Measurements from ENCODE around the gene PWWP3B.

PWWP3B gene

GRCh38 chrX:106168107-106168506 lies at the start of gene PWWP3B:
Gene PWWP3B, plus strand, starts transcription at chrX:106168305. Its CDS starts 37,128 bp downstream, at chrX:106205433.
- DNase-seq (ENCODE audit: extremely low spot score) = no peak
- ChIA-PET POLR2A (no interaction called here), CTCF (no interaction called here)
- no peak for TF ChIP-seq CTCF (IDR thresholded peaks at IDR 0.05; ENCODE audit: control extremely low read depth, extremely low read depth, low read depth, missing control alignments)

- POLR2A ChIA-PET = no interaction called here
- TF ChIP-seq CTCF (IDR thresholded peaks at IDR 0.05; ENCODE audit: control extremely low read depth, extremely low read depth, low read depth, missing control alignments) = no peak
- CTCF ChIA-PET = no interaction called here
Measured at GRCh38 chrX:106139048-106139447, 29.1 kb upstream of the PWWP3B start.

DNA sequence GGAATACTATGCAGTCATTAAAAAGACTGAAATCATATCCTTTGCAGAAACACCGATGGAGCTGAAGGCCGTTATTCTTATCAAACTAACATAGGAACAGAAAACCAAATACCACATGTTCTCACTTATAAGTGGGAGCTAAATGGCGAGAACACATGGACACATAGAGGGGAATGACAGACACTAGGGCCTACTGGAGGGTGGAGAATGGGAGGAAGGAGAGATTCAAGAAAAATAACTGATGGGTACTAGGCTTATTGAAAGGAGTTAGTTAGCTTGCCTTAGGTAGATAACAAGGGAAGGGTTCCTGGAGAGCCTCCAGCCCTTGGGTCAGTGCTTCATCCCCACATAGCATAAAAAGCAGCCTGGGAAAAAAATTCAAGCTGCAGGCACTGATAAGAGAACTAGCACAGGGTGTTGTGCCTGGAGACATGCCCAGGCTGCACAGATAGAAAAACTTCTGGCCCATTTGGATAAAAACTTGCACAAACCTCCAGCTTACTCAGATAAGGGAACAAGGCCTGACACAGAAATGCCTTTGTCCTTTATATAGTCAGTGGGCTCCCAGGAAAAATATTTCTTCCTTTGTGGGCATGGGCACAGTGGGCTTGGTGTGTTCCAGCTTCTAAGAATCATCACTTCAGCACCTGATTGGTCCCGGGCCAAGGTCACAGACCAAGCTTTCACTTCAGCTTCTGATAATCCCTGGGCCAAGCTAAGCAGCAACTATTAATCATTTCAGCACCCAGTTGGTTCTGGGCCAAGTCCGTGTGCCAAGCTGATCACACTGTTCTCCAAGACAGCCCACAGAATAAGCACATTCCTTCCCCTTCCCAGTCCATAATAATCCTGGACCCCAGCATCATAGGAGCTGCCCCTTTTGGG lies 23.1 kb upstream of the PWWP3B start:
- DNase-seq (ENCODE audit: extremely low spot score) = no peak
- CTCF ChIA-PET = interaction anchor here (1.3 kb wide), 1 partner anchor 9 kb away, joined by 3 read pairs; no protein-coding TSS in a partner anchor
- POLR2A ChIA-PET = no interaction called here
- TF ChIP-seq CTCF (IDR thresholded peaks at IDR 0.05; ENCODE audit: control extremely low read depth, extremely low read depth, low read depth, missing control alignments) = no peak

More at GRCh38 chrX:106139048-106139447, 29.1 kb upstream of the PWWP3B start:
- no peak for DNase-seq (ENCODE audit: extremely low spot score)

- ChIA-PET POLR2A (no interaction called here), CTCF (no interaction called here)
- TF ChIP-seq CTCF (IDR thresholded peaks at IDR 0.05; ENCODE audit: control extremely low read depth, extremely low read depth, low read depth, missing control alignments) = no peak
- no peak for DNase-seq (ENCODE audit: extremely low spot score)
Measured at GRCh38 chrX:106150701-106151100, 17.4 kb upstream of the PWWP3B start.

DNA sequence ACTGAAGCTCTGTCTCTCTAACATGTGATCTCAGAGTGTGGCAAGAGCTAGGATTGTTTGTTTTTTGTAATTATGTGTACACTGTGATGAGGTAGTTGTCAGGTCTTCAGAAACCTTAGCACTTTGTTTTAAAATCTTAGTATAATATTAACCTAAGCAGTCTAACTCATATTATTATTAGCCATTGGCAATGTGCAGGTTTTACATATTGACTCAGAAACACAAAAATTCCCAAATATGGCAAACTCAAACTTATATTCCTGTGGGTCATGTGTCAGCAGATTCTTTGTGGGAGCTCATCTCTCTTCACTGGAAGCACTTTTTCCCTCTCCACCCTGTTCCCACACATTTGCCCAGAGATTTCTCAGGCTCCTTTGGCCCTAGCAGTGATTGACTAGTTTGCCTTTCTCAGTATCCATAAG lies 8.2 kb upstream of the PWWP3B start:
- DNase-seq (ENCODE audit: extremely low spot score) = no peak
- TF ChIP-seq CTCF (IDR thresholded peaks at IDR 0.05; ENCODE audit: control extremely low read depth, extremely low read depth, low read depth, missing control alignments) = no peak
- CTCF ChIA-PET = no interaction called here
- POLR2A ChIA-PET = no interaction called here

GRCh38 chrX:106170318-106170717 lies 2.2 kb downstream of the PWWP3B start:
- TF ChIP-seq CTCF (IDR thresholded peaks at IDR 0.05; ENCODE audit: control extremely low read depth, extremely low read depth, low read depth, missing control alignments) = no peak
- DNase-seq (ENCODE audit: extremely low spot score) = no peak
- POLR2A ChIA-PET = no interaction called here
- CTCF ChIA-PET = no interaction called here
